ENCODE measurements around the gene TPX2. TPM values are rescaled to one million over a fixed set of nuclear protein-coding genes. Genes with fewer than 3 reads are reported as not detected.

Gene TPX2
- total and polyA plus RNA-seq, 2 of the 8 experiments (the other 6 are each of a cell fraction or from before 2014, with no cell fraction given): 43.6 to 125 TPM

- ChIA-PET CTCF (ENCODE audit: partially characterized antibody) (interaction anchor here (1.3 to 8.6 kb wide), 6 partner anchors 11 to 158 kb away, joined by 3 to 151 read pairs (median 4); no protein-coding TSS in a partner anchor), POLR2A (ENCODE audit: partially characterized antibody) (interaction anchor here (0.6 to 9.7 kb wide), 6 partner anchors 9 to 56 kb away, joined by 3 to 108 read pairs (median 14); no protein-coding TSS in a partner anchor)
- Histone ChIP-seq H4K20me1 (replicated peaks in 1 of 2; ENCODE audit: control insufficient read depth in 1 of 2, insufficient read depth in 2 of 2, low read length in 2 of 2) (peaks cover 0 to 6% of the 10 kb centered on the region in 2 experiments), H3K27me3 (replicated peaks in 1 of 4; ENCODE audit: control insufficient read depth in 3 of 4, extremely low read depth in 1 of 4, insufficient read depth in 3 of 4, low read length in 3 of 4) (no peaks in the 10 kb centered on the region), H3K18ac (ENCODE audit: extremely low read depth, low read length) (no peak overlapping the region), H3K27ac (ENCODE audit: low read depth, low read length) (no peak overlapping the region), H3K23me2 (ENCODE audit: low read depth, low read length) (peaks cover 4% of the 10 kb centered on the region), H4K5ac (ENCODE audit: insufficient read length, low read depth, low read length) (no peak overlapping the region), H3K4me2 (ENCODE audit: insufficient read depth in 1 of 2, low read depth in 2 of 2, low read length in 2 of 2) (0 out of 4 replicates have a peak overlapping the region, but pooled peaks of 1 of the 2 experiments have one; percentile 1), H3K56ac (replicated peaks; ENCODE audit: insufficient read length, low read depth, low read length) (no peak overlapping the region), H3K79me1 (ENCODE audit: low read depth, low read length) (peaks cover 2% of the 10 kb centered on the region; the same call in 1 of the 2 replicates), H2BK15ac (ENCODE audit: low read length) (no peak overlapping the region), H3K9ac (replicated peaks in 1 of 4; ENCODE audit: extremely low read depth in 1 of 4, low read depth in 3 of 4, low read length in 3 of 4) (no peak overlapping the region), H3K9me3 (ENCODE audit: insufficient read depth in 2 of 2, low read depth in 1 of 2, low read length in 1 of 2) (no peaks in the 10 kb centered on the region), H4K91ac (replicated peaks; ENCODE audit: insufficient read length, low read length) (no peak overlapping the region), H4K8ac (ENCODE audit: extremely low read depth, insufficient read depth, low read length) (no peak overlapping the region), H2AFZ (ENCODE audit: low read length) (no peak overlapping the region), H3K79me2 (ENCODE audit: control insufficient read depth in 1 of 2, insufficient read depth in 2 of 2, low read length in 2 of 2) (peaks cover 13 to 93% of the 10 kb centered on the region in 2 experiments), H2BK12ac (ENCODE audit: low read depth, low read length) (0 out of 2 replicates have a peak overlapping the region, but pooled peaks have one; percentile 20), H3K14ac (ENCODE audit: insufficient read length) (no peak overlapping the region), H2BK20ac (ENCODE audit: low read length) (no peak overlapping the region), H2BK120ac (replicated peaks; ENCODE audit: low read depth, low read length) (no peak overlapping the region), H3K4ac (replicated peaks; ENCODE audit: insufficient read length, low read depth, low read length) (no peak overlapping the region), H3K36me3 (ENCODE audit: control insufficient read depth in 2 of 4, insufficient read depth in 4 of 4, low read length in 3 of 4) (peaks cover 0 to 16% (median 11%) of the 10 kb centered on the region in 4 experiments; a peak in 7 of 8 replicates), H3K4me1 (replicated peaks in 1 of 4; ENCODE audit: control insufficient read depth in 3 of 4, insufficient read depth in 4 of 4, low read length in 3 of 4) (peaks cover 29 to 53% (median 47%) of the 10 kb centered on the region in 4 experiments), H3K23ac (ENCODE audit: insufficient read length) (no peak overlapping the region), H3K4me3 (ENCODE audit: extremely low read depth in 1 of 4, insufficient read depth in 2 of 4, low read depth in 3 of 4, low read length in 4 of 4) (no peak overlapping the region), H2BK5ac (ENCODE audit: low read depth, low read length) (no peak overlapping the region), H2AK5ac (ENCODE audit: low read depth, low read length) (no peak overlapping the region)
- FAIRE-seq (no peak), DNase-seq (ENCODE audit: low read depth in 1 of 2, low spot score in 2 of 2) (no peak)
- 90% methylated on average over 6 of the region's 6 CpGs; no CpG with 5 or more reads in 1 of the 2 experiments for WGBS, 2 experiments (ENCODE audit: extremely low coverage in 1 of 2, insufficient coverage in 1 of 2, insufficient read length in 1 of 2, insufficient replicate concordance in 2 of 2, low coverage in 1 of 2, low lambda C conversion rate in 2 of 2, missing lambda C conversion rate in 1 of 2)
- TF ChIP-seq TBP (IDR thresholded peaks at IDR 0.05; ENCODE audit: low read depth, low read length): no peak
- TF ChIP-seq CHD1 (IDR thresholded peaks at IDR 0.05; ENCODE audit: low read depth, low read length): no peak
- no peak for TF ChIP-seq SAP30 (IDR thresholded peaks at IDR 0.05; ENCODE audit: insufficient read depth, insufficient replicate concordance, low read length)
- TF ChIP-seq CBX5 (IDR thresholded peaks at IDR 0.05; ENCODE audit: low read depth, low read length): no peak
- TF ChIP-seq ZNF274 (IDR thresholded peaks at IDR 0.05; ENCODE audit: borderline replicate concordance, extremely low read depth, low read length): no peak
- TF ChIP-seq SRF (IDR thresholded peaks at IDR 0.05; ENCODE audit: low read depth, low read length): no peak
- no peak for TF ChIP-seq EP300 (IDR thresholded peaks at IDR 0.05; ENCODE audit: borderline replicate concordance in 1 of 2, low read depth in 2 of 2, low read length in 2 of 2)
- no peak for TF ChIP-seq SP4 (IDR thresholded peaks at IDR 0.05; ENCODE audit: low read length)
- no peak for TF ChIP-seq CTCF (IDR thresholded peaks at IDR 0.05; ENCODE audit: control extremely low read depth in 1 of 3, insufficient read depth in 1 of 3, low read depth in 1 of 3, low read length in 3 of 3)
These were observed 21.4 kb upstream of the TPX2 start for GRCh38 chr20:31717478-31718201.
